ENCODE data around the gene POU5F1.

GRCh38 chr6:31190488-31190887 lies 20.0 kb upstream of the POU5F1 start:
- TF ChIP-seq CTCF (IDR thresholded peaks at IDR 0.05) (no peak), POLR2A (IDR thresholded peaks at IDR 0.05) (no peak), EP300 (IDR thresholded peaks at IDR 0.05) (no peak)

Measured in tibial nerve (tissue), 4 donors.